Body of pancreas (tissue), 4 donors: ENCODE data around the gene RABEP2.

Source experiments
- CTCF ChIP-seq, 7 experiments: fragments of 450-650 bp in 4 of 7; fragments of 200-600 bp in 3 of 7; sonication (generic) in 3 of 7; IDR thresholded peaks; one replicate each; pipeline ENCODE4 v1.5.1; 2016 to 2019; ENCODE audit warnings: antibody characterized with exemption in 7 of 7
- POLR2A ChIP-seq, 3 donors: fragments of 450-650 bp; IDR thresholded peaks; one replicate each; pipeline ENCODE4 v1.6.1; 2016; ENCODE audit warnings: antibody characterized with exemption in 3 of 3, mild to moderate bottlenecking in 2 of 3

GRCh38 chr16:28872952-28873351, 52.1 kb downstream of the RABEP2 start:
- TF ChIP-seq CTCF (IDR thresholded peaks at IDR 0.05) (no peak), POLR2A (IDR thresholded peaks at IDR 0.05) (no peak)
